Measurements from ENCODE around the gene WDR4.

WDR4 gene

DNA sequence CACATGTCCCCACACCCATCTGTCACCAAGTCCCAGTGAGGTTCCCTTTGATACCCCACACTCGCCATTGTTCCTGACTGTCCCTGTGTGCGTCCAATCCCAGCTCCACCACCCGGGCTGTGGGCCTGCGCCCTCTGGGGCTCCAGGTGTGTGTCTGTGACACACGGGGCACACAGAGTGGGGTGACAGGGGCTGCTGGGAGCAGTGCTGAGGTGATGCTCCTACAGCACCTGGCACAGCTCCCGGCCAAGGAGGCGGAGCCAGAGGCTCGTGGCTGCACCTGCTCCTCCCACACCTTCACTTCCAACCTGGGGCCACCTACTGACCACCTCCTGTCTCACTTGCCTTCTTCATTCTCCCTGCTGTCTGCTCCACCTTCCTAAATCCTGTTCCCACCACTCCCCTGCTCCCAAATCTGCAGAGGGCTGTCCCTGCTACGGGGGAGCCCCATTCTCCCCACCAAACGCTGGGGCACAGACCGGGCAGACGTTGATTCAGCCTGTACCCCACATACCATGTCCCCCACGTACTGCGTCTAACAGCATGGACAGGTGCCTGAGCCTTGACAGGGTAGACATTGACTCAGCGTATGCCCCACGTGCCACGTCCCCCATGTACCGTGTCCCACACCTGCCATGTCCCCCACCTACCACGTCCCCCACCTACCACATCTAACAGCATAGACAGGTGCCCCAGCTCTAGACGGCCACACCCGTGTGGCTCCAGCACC is 16.4 kb downstream of the WDR4 start:
- H3K9ac ChIP-seq: no peak overlapping the region
- peaks cover 82% of the 10 kb centered on the region for H3K36me3 ChIP-seq
- H3K4me3 ChIP-seq: no peak overlapping the region

DNA sequence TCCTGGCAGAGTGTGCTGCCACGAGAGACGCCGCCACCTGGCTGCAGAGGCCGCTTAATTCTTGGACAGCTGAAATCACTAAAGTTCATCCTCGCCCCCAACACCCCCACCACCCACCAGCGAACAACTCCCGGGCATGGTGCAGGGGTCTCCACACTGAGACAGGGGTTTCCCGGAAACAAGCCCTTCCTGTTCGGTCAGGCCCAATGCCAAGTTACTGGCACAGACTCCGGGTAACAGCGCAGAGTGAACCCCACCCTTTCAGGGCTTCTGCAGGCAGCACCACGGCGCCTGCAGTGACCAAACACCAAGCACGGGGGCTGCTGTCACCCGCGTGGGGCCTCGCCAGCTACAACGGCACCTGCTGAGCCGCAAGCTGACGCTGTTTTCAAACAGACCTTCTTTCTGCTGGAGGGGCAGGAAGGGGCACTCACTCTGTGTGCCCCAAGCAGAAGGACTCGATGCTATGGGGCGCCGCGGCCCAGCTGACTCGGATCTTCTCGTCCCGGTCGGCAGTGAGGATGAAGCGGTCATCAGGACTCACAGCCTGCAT is 17.4 kb downstream of the WDR4 start:
- H3K36me3 ChIP-seq: peaks cover 82% of the 10 kb centered on the region
- no peak for TF ChIP-seq Cebpa-rat (IDR thresholded peaks at IDR 0.05)

More for the DNA sequence above, 16.4 kb downstream of the WDR4 start:
- Histone ChIP-seq H3K27me3 (no peaks in the 10 kb centered on the region), H3K4me2 (no peak overlapping the region), H3K9me3 (no peaks in the 10 kb centered on the region), H4K20me1 (peaks cover 89% of the 10 kb centered on the region), H3K27ac (no peak overlapping the region; the same call in 1 of the 2 replicates), H3K4me1 (peaks cover 60% of the 10 kb centered on the region)
- TF ChIP-seq Cebpa-rat (IDR thresholded peaks at IDR 0.05): no peak

DNA sequence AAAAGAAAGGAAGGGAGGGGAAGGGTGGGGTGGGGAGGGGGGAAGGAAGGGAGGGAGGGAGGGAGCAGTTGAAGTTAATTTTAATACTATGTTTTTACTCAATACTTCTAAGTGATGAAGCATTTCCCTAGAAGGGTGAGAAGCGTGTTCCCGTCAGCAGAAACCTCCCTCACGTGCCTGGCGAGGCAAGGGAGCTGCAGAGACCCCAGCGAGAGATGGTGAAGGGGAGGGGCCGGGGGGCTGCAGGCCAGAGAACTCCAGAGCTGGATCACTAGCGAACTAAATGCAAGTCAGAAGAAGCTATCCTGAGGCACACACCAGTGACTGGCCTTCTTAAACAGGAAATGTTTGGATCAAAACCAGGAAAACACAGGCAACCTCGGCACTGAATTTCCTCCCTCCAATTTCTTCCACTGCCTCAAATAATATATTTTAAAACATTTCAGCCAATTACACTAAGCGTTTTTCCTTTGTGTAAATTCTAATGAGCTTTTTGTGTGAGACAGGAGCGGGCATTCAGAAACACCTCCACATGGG is 18.0 kb downstream of the WDR4 start:
- no peak for TF ChIP-seq Cebpa-rat (IDR thresholded peaks at IDR 0.05)
- Histone ChIP-seq H3K27me3 (no peaks in the 10 kb centered on the region), H3K4me2 (no peak overlapping the region), H4K20me1 (peaks cover 89% of the 10 kb centered on the region), H3K36me3 (peaks cover 85% of the 10 kb centered on the region), H3K4me3 (no peak overlapping the region), H3K4me1 (peaks cover 60% of the 10 kb centered on the region), H3K9ac (no peak overlapping the region), H3K27ac (no peak overlapping the region), H3K9me3 (no peaks in the 10 kb centered on the region)

More for the DNA sequence above, 17.4 kb downstream of the WDR4 start:
- Histone ChIP-seq H3K9ac (no peak overlapping the region), H3K27ac (no peak overlapping the region), H4K20me1 (peaks cover 89% of the 10 kb centered on the region), H3K4me3 (no peak overlapping the region), H3K4me1 (peaks cover 60% of the 10 kb centered on the region), H3K4me2 (no peak overlapping the region), H3K9me3 (no peaks in the 10 kb centered on the region), H3K27me3 (no peaks in the 10 kb centered on the region)

DNA sequence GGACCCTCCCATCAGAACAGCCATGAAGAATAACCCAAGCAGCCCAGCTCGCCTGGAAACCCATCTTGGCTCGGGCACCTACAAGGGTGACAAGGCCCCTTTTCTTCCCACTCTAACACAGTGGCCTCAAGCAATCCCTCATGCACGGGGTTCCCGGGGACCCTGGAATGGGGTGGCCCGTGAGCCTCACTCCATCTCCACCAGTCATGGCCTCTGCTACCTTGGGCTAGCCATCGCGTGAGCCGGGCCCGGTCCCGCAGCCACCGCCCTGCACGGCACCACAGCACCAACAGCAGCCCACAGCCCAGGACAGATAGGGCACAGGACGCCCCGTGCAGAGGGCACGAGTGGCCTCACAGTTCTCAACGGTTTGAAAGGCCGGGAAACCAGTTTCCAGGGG is 19.0 kb downstream of the WDR4 start:
- peaks cover 60% of the 10 kb centered on the region for H3K4me1 ChIP-seq
- H3K36me3 ChIP-seq: peaks cover 95% of the 10 kb centered on the region
- no peaks in the 10 kb centered on the region for H3K9me3 ChIP-seq
- no peak overlapping the region for H3K4me2 ChIP-seq
- no peaks in the 10 kb centered on the region for H3K27me3 ChIP-seq
- H3K9ac ChIP-seq: no peak overlapping the region
- H3K4me3 ChIP-seq: no peak overlapping the region
- H3K27ac ChIP-seq: 0 out of 2 replicates have a peak overlapping the region, but pooled peaks have one; percentile 22
- TF ChIP-seq Cebpa-rat (IDR thresholded peaks at IDR 0.05): no peak
- peaks cover 89% of the 10 kb centered on the region for H4K20me1 ChIP-seq

DNA sequence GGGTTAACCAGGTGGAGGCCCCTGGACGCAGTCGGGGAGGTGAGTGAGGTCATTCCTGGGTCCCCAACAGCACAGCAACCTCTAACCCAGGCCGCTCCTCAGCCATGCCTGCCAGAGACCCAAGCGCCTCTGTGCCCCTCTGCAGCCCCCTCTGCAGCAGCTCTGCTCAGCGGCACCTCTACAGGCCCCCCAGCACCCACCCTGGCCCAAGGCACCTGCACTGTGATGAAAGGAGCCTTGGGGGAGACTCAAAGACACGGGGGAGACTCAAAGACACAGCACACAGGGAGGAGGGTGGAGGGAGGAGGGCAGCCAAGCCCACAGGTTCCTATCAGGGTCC is 19.5 kb downstream of the WDR4 start:
- no peak overlapping the region for H3K9ac ChIP-seq
- TF ChIP-seq Cebpa-rat (IDR thresholded peaks at IDR 0.05): no peak
- peaks cover 95% of the 10 kb centered on the region for H3K36me3 ChIP-seq
- H4K20me1 ChIP-seq: peaks cover 89% of the 10 kb centered on the region
- H3K9me3 ChIP-seq: no peaks in the 10 kb centered on the region
- no peak overlapping the region for H3K4me2 ChIP-seq
- 0 out of 2 replicates have a peak overlapping the region, but pooled peaks have one; percentile 22 for H3K27ac ChIP-seq
- H3K27me3 ChIP-seq: no peaks in the 10 kb centered on the region
- no peak overlapping the region for H3K4me3 ChIP-seq
- H3K4me1 ChIP-seq: peaks cover 60% of the 10 kb centered on the region

DNA sequence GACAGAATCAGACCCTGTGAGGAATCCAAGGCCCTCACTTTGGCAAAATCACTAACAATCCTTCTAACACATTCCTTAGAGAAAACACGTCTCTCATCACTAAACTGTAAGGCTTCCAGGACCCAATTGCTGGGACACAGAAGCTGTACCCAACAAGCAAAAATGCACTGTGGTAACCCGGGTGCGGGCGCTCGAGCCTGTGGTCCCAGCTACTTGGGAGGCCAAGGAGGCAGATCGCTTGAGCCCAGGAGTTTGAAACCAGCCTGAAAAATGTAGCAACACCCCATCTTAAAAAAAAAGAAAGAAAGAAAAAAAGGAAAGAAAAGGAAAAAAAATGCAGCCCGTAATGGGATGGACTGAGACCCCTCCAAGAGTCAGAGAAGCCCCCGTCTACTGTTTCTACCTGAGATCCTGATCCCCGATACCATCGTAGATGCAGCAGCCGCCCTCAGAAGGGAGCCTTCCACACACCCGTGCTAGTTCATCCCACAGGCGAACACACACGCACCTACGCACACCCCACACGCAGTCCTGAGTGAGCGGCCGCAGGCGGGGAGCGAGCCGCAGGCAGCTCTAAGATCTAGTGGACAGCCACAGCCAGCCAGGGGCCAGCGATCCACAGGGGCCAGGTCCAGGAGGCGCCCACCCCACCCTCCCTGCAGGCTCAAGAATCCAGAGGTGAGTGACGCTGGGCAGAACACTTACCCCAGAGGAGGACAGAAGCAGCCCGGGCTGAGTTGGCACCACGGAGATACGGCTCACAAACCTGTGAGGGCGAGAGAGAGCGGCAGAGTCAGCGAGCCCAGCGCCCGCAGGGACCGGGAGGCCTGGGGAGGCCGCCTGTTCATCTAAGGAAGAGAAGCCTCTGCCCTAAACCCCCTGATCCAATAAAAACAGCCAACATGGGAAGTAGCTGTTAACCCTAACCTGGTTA is 20.1 kb downstream of the WDR4 start:
- Histone ChIP-seq H4K20me1 (peaks cover 89% of the 10 kb centered on the region), H3K4me3 (no peak overlapping the region), H3K9ac (peak overlapping the region; percentile 42; the same call in 1 of the 2 replicates), H3K27ac (peak overlapping the region; percentile 54; the same call in 1 of the 2 replicates), H3K9me3 (no peaks in the 10 kb centered on the region), H3K4me1 (peaks cover 60% of the 10 kb centered on the region), H3K27me3 (no peaks in the 10 kb centered on the region), H3K4me2 (peak overlapping the region; percentile 86), H3K36me3 (peaks cover 95% of the 10 kb centered on the region)
- no peak for TF ChIP-seq Cebpa-rat (IDR thresholded peaks at IDR 0.05)

DNA sequence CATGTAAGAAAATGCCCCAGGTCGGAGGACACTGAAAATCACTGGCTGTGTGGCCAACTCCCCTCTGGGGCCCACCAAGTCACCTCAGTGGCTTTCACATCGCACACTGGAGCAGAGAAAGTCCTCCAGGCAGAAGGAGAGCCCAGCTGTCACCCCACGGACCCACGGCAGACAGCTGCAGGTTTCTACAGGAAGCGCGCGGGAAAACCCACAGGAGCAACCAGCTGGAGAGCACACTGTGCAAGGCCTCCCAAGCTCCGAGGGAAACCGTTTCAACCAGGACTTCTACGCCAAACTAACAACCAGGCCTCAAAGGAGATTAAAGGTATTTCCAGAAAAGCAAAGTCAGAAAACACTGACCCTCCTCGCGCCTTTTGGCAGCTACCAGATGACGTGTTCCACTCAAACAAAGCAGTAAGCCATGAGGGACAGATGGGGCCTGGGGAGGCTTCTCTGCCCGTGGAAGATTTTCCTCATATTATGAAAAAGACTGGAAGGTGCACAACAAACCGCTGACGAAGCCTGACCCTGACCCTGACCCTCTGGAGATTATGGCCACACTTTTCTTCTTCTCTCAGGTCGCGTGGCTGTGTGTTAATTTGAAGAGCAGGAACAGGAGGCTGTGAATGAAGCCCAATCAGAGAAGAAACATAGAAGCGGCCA is 21.0 kb downstream of the WDR4 start:
- Histone ChIP-seq H3K27ac (peak overlapping the region; percentile 54), H3K4me2 (peak overlapping the region; percentile 86), H3K36me3 (peaks cover 98% of the 10 kb centered on the region), H3K4me1 (peaks cover 66% of the 10 kb centered on the region), H4K20me1 (peaks cover 91% of the 10 kb centered on the region), H3K4me3 (no peak overlapping the region), H3K9me3 (no peaks in the 10 kb centered on the region), H3K27me3 (no peaks in the 10 kb centered on the region), H3K9ac (peak overlapping the region; percentile 42; the same call in 1 of the 2 replicates)
- TF ChIP-seq Cebpa-rat (IDR thresholded peaks at IDR 0.05): no peak

DNA sequence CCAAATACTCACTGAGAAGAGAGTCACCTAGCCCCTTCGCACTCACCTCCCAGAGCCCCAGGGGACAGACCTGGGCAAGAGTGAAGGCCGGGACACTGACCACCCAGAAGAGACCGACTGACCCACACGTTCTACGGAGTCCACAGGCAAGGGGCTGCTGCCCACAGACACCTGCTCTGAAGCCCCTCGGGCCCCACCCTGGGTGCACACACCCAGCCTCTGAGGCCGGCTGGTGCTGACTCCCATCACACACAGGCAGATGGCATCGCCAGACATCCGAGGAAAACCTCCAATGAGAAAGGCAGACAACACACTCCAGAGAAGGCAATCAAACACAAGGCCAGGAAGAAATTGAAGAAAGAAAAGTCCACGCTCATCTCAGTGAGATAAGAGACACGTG is 22.1 kb downstream of the WDR4 start:
- Histone ChIP-seq H3K4me3 (no peak overlapping the region), H3K27me3 (no peaks in the 10 kb centered on the region), H3K9me3 (no peaks in the 10 kb centered on the region), H3K4me1 (peaks cover 75% of the 10 kb centered on the region), H3K27ac (no peak overlapping the region), H3K36me3 (peaks cover 96% of the 10 kb centered on the region), H4K20me1 (peaks cover 91% of the 10 kb centered on the region), H3K4me2 (peak overlapping the region; percentile 86), H3K9ac (no peak overlapping the region)
- no peak for TF ChIP-seq Cebpa-rat (IDR thresholded peaks at IDR 0.05)

DNA sequence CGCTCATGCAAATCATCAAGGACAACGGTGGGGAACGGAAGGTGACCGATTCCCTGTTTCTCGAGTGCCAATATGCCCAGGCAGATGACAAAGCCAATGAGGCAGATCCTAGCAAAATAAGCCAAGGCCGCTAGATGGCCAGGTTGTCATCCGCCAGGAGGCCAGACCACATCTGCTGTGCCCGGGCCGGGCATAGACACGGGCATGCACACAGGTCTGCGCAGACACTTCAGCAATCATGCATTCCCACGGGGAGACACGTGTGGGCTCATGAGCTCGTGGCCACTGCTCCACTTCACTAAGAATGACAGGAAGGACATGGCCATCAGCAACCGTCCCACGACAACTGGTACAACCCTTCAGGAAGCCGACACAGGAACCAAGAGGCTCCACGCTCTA is 23.4 kb downstream of the WDR4 start:
- peaks cover 99% of the 10 kb centered on the region for H4K20me1 ChIP-seq
- 0 out of 2 replicates have a peak overlapping the region, but pooled peaks have one; percentile 15 for H3K4me3 ChIP-seq
- H3K27me3 ChIP-seq: no peaks in the 10 kb centered on the region
- H3K4me1 ChIP-seq: peaks cover 84% of the 10 kb centered on the region
- 0 out of 2 replicates have a peak overlapping the region, but pooled peaks have one; percentile 39 for H3K27ac ChIP-seq
- H3K36me3 ChIP-seq: peaks cover 92% of the 10 kb centered on the region
- peak overlapping the region; percentile 86 for H3K4me2 ChIP-seq
- H3K9me3 ChIP-seq: no peaks in the 10 kb centered on the region
- no peak overlapping the region for H3K9ac ChIP-seq
- no peak for TF ChIP-seq Cebpa-rat (IDR thresholded peaks at IDR 0.05)
